GM23338 (cell line): ENCODE results near the gene DNAI1. TPM values are rescaled to one million over a fixed set of nuclear protein-coding genes. Genes with fewer than 3 reads are reported as not detected.

Experiments used
- ATAC-seq: fragments of 200-7000 bp; cut with Tn5 transposase; 3 replicates; pipeline ENCODE4 v1.9.1; 2020
- DNase-seq: peaks from one replicate; pipeline ENCODE4 v3.0.0-alpha.2; 2015; ENCODE audit warnings: low spot score
- H2AFZ ChIP-seq: fragments of 200-600 bp; sonication (generic); 2 replicates; pipeline ENCODE4 v1.8.0; 2016; ENCODE audit warnings: antibody characterized with exemption, mild to moderate bottlenecking, moderate library complexity
- H3F3A ChIP-seq: fragments of 200-600 bp; sonication (generic); replicated peaks from 2 replicates; pipeline ENCODE4 v1.8.0; 2017; ENCODE audit warnings: antibody characterized with exemption, mixed run types, low read depth
- H3K27ac ChIP-seq: fragments of 200-600 bp; sonication (generic); 2 replicates; pipeline ENCODE4 v1.6.1; 2016; ENCODE audit warnings: low read depth
- H3K27me3 ChIP-seq: fragments of 200-600 bp; sonication (generic); 2 replicates; pipeline ENCODE4 v1.8.0; 2016; ENCODE audit warnings: mild to moderate bottlenecking, mixed run types, moderate library complexity; ENCODE audit not compliant: insufficient read depth
- H3K36me3 ChIP-seq: fragments of 200-600 bp; sonication (generic); 2 replicates; pipeline ENCODE4 v1.8.0; 2016; ENCODE audit warnings: mild to moderate bottlenecking; ENCODE audit not compliant: insufficient read depth
- H3K4me1 ChIP-seq: fragments of 200-600 bp; sonication (generic); 2 replicates; pipeline ENCODE4 v1.8.0; 2016; ENCODE audit warnings: mild to moderate bottlenecking, moderate library complexity; ENCODE audit not compliant: insufficient read depth
- H3K4me2 ChIP-seq: fragments of 200-600 bp; sonication (generic); 2 replicates; pipeline ENCODE4 v1.7.1; 2017; ENCODE audit warnings: mixed run types
- H3K4me3 ChIP-seq: fragments of 200-600 bp; sonication (generic); 2 replicates; pipeline ENCODE4 v1.6.1; 2016; ENCODE audit warnings: mixed run types
- H3K79me2 ChIP-seq: fragments of 200-600 bp; sonication (generic); replicated peaks from 2 replicates; pipeline ENCODE4 v1.8.0; 2017; ENCODE audit warnings: mild to moderate bottlenecking; ENCODE audit not compliant: insufficient read depth
- H3K9me2 ChIP-seq: fragments of 200-600 bp; sonication (generic); 2 replicates; pipeline ENCODE4 v1.8.0; 2017; ENCODE audit not compliant: insufficient read depth
- H4K20me1 ChIP-seq: fragments of 200-600 bp; sonication (generic); replicated peaks from 2 replicates; pipeline ENCODE4 v1.8.0; 2017; ENCODE audit warnings: mild to moderate bottlenecking; ENCODE audit not compliant: insufficient read depth
- H3K27ac Mint-ChIP-seq: 2 replicates; pipeline ENCODE4 v1.8.0; 2020; ENCODE audit warnings: inconsistent platforms, mild to moderate bottlenecking, moderate library complexity, mixed read lengths
- H3K27me3 Mint-ChIP-seq: 3 replicates; pipeline ENCODE4 v1.8.0; 2022; ENCODE audit warnings: low read depth, mild to moderate bottlenecking, moderate library complexity, mixed read lengths, inconsistent platforms; ENCODE audit not compliant: insufficient read depth, poor library complexity
- H3K36me3 Mint-ChIP-seq: 3 replicates; pipeline ENCODE4 v1.8.0; 2021; ENCODE audit warnings: low read depth, mild to moderate bottlenecking, inconsistent platforms, moderate library complexity, mixed read lengths
- H3K4me1 Mint-ChIP-seq: 3 replicates; pipeline ENCODE4 v1.8.0; 2020; ENCODE audit warnings: mild to moderate bottlenecking, inconsistent platforms, mixed read lengths
- H3K4me3 Mint-ChIP-seq: 3 replicates; pipeline ENCODE4 v1.8.0; 2021; ENCODE audit warnings: moderate library complexity, mild to moderate bottlenecking, inconsistent platforms, mixed read lengths
- H3K9me3 Mint-ChIP-seq: 3 replicates; pipeline ENCODE4 v1.8.0; 2020; ENCODE audit warnings: moderate library complexity, mild to moderate bottlenecking, inconsistent platforms, mixed read lengths
- CREB1 ChIP-seq: fragments of 250-450 bp; sonication (Bioruptor Pico); IDR thresholded peaks from 2 replicates; pipeline ENCODE4 v1.5.0; 2020; ENCODE audit warnings: low read depth, mild to moderate bottlenecking, moderate library complexity
- EZH2 ChIP-seq: fragments of 200-600 bp; sonication (generic); IDR thresholded peaks from one replicate; pipeline ENCODE4 v1.8.0; 2017; ENCODE audit warnings: antibody characterized with exemption, mild to moderate bottlenecking, low read depth; ENCODE audit not compliant: unreplicated experiment
- EZH2phosphoT487 ChIP-seq: fragments of 200-600 bp; sonication (generic); IDR thresholded peaks from one replicate; pipeline ENCODE4 v1.8.1; 2018; ENCODE audit warnings: antibody characterized with exemption; ENCODE audit not compliant: unreplicated experiment
- POLR2AphosphoS5 ChIP-seq: IDR thresholded peaks from 2 replicates; pipeline ENCODE4 v1.6.1; 2016; ENCODE audit warnings: antibody characterized with exemption, low read depth
- REST ChIP-seq: IDR thresholded peaks from one replicate; pipeline ENCODE4 v1.6.1; 2018; ENCODE audit warnings: antibody characterized with exemption; ENCODE audit not compliant: unreplicated experiment
- STAT1 ChIP-seq: IDR thresholded peaks from one replicate; pipeline ENCODE4 v1.6.1; 2016; ENCODE audit warnings: antibody characterized with exemption; ENCODE audit not compliant: unreplicated experiment
- ZNF114 ChIP-seq: fragments of 250-450 bp; sonication (Bioruptor Pico); IDR thresholded peaks from 2 replicates; pipeline ENCODE4 v1.5.0; 2020; ENCODE audit warnings: mild to moderate bottlenecking, moderate library complexity
- ZNF331 ChIP-seq: fragments of 250-450 bp; sonication (Bioruptor Pico); IDR thresholded peaks from 2 replicates; pipeline ENCODE4 v1.5.0; 2020; ENCODE audit warnings: low read depth, mild to moderate bottlenecking, moderate library complexity
- ZNF462 ChIP-seq: fragments of 250-450 bp; sonication (Bioruptor Pico); IDR thresholded peaks from 2 replicates; pipeline ENCODE4 v1.5.0; 2020; ENCODE audit warnings: mild to moderate bottlenecking, moderate library complexity
- polyA plus RNA-seq: library from polyadenylated mRNA; unstranded; fragments of >200 nt; fragmentation: Nextera tagmentation; extraction: Ambion mirVana; gene quantifications from 2 replicates; pipeline ENCODE4 v1.2.1, GENCODE V29; 2016
- total RNA-seq: library from RNA; depleted of rRNA; stranded (reverse); fragments of >200 nt; shearing (Covaris generic); gene quantifications from 2 replicates; pipeline ENCODE4 v1.2.3, GENCODE V29; 2014
- TF ChIP-seq, protein P1 (sequence below): IDR thresholded peaks from 2 replicates; pipeline ENCODE4 v1.6.1; 2016; ENCODE audit warnings: antibody characterized with exemption

The DNAI1 gene
- total and polyA plus RNA-seq, 2 experiments from 2014 or later, result 1.0 to 1.1 TPM

DNA sequence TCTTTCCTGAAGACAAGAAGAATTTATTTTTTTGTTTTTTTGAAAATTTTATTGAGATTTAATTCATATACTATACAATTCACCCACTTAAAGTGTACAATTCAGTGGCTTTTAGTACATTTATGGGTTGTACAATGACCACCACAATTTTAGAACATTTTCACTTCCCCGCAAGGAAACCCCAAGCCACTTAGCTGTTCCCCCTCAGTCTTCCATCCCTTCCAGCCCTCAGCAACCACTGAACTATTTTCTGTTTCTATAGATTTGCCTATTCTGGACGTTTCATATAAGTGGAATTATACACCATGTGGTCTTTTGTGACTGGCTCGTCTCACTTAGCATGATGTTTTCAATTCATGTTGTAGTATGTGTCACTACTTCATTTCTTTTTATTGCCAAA lies 28.0 kb downstream of the DNAI1 start:
- no peak for DNase-seq
- TF ChIP-seq ZNF331, result no peak
- no peak for TF ChIP-seq POLR2AphosphoS5
- TF ChIP-seq ZNF462 (CRISPR knock-in tag), result no peak
- no peak for TF ChIP-seq EZH2
- TF ChIP-seq, protein P1, sequence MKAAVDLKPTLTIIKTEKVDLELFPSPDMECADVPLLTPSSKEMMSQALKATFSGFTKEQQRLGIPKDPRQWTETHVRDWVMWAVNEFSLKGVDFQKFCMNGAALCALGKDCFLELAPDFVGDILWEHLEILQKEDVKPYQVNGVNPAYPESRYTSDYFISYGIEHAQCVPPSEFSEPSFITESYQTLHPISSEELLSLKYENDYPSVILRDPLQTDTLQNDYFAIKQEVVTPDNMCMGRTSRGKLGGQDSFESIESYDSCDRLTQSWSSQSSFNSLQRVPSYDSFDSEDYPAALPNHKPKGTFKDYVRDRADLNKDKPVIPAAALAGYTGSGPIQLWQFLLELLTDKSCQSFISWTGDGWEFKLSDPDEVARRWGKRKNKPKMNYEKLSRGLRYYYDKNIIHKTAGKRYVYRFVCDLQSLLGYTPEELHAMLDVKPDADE, result no peak
- TF ChIP-seq EZH2phosphoT487, result no peak
- TF ChIP-seq CREB1 (CRISPR knock-in tag), result no peak
- TF ChIP-seq REST, result no peak
- TF ChIP-seq STAT1, result no peak
- no peak for TF ChIP-seq ZNF114 (CRISPR knock-in tag)
- Histone ChIP-seq H3K27me3 (no peaks in the 10 kb centered on the region), H4K20me1 (no peaks in the 10 kb centered on the region; the same call in 1 of the 2 replicates), H3K4me2 (no peak overlapping the region), H3K79me2 (no peaks in the 10 kb centered on the region), H3F3A (no peaks in the 10 kb centered on the region), H2AFZ (no peak overlapping the region), H3K36me3 (no peaks in the 10 kb centered on the region), H3K9me2 (no peaks in the 10 kb centered on the region), H3K27ac (no peak overlapping the region), H3K4me3 (no peak overlapping the region), H3K4me1 (no peaks in the 10 kb centered on the region)
- Mint-ChIP-seq H3K27ac (no peak overlapping the region), H3K9me3 (no peaks in the 10 kb centered on the region), H3K36me3 (no peaks in the 10 kb centered on the region), H3K27me3 (peaks cover 2% of the 10 kb centered on the region), H3K4me1 (no peaks in the 10 kb centered on the region; the same call in 2 of the 3 replicates), H3K4me3 (no peak overlapping the region)
- ATAC-seq, result no peak
